Activated T-helper 2 cell treated with anti-CD3 and anti-CD28 coated beads, Interferon-gamma antibody, Interleukin-2, Interleukin-4, amounts not matched to agents 10 μg/mL and 5 μg/mL and 100 μg/mL, durations not matched to agents 14 hours and 24 hours and 36 hours (primary cell): Measurements from ENCODE around the gene KRT7. TPM values are rescaled to one million over a fixed set of nuclear protein-coding genes. Genes with fewer than 3 reads are reported as not detected.
"Not testable (repeated sequence)": the region's sequence is repeated elsewhere in the genome, so short reads cannot be mapped to it uniquely, and the experiment has no call there.

Experiments used
- DNase-seq: peaks from one replicate; pipeline ENCODE4 v3.0.0; 2021; ENCODE audit warnings: low spot score
- H3K27ac Mint-ChIP-seq: one replicate; pipeline ENCODE4 v1.8.0; 2021; ENCODE audit warnings: mixed read lengths
- H3K27me3 Mint-ChIP-seq: one replicate; pipeline ENCODE4 v1.8.0; 2021; ENCODE audit warnings: low read depth, mixed read lengths
- H3K36me3 Mint-ChIP-seq: one replicate; pipeline ENCODE4 v1.8.0; 2021; ENCODE audit warnings: low read depth, mixed read lengths
- H3K4me1 Mint-ChIP-seq: one replicate; pipeline ENCODE4 v1.8.0; 2021; ENCODE audit warnings: low read depth, mixed read lengths
- H3K4me3 Mint-ChIP-seq: one replicate; pipeline ENCODE4 v1.8.0; 2021; ENCODE audit warnings: low read depth, mild to moderate bottlenecking, moderate library complexity, mixed read lengths
- H3K9me3 Mint-ChIP-seq: one replicate; pipeline ENCODE4 v1.8.0; 2021; ENCODE audit warnings: mixed read lengths
- intact Hi-C: fragments of 100-400 bp; cut with micrococcal nuclease; formaldehyde crosslinking; loops from one replicate; pipeline ENCODE4 v1.15.1; 2023
- total RNA-seq: library from RNA; stranded (reverse); gene quantifications from 2 replicates; pipeline ENCODE4 v1.2.3, GENCODE V29; 2022

KRT7 gene
- total RNA-seq, 1 donor from 2014 or later: 4.2 TPM

GRCh38 chr12:52231305-52232202, 1.5 kb upstream of the KRT7 start:
- H3K36me3 Mint-ChIP-seq: no peaks in the 10 kb centered on the region
- H3K4me3 Mint-ChIP-seq: no peak overlapping the region
- no peaks in the 10 kb centered on the region for H3K4me1 Mint-ChIP-seq
- intact Hi-C loops: no loop called here
- peaks cover 55% of the 10 kb centered on the region for H3K27me3 Mint-ChIP-seq
- H3K9me3 Mint-ChIP-seq: no peaks in the 10 kb centered on the region
- H3K27ac Mint-ChIP-seq: no peak overlapping the region
- DNase-seq: no peak

GRCh38 chr12:52232203-52232673, 805 bp upstream of the KRT7 start:
- intact Hi-C loops: no loop called here
- Mint-ChIP-seq H3K27ac (no peak overlapping the region), H3K27me3 (peaks cover 49% of the 10 kb centered on the region)

GRCh38 chr12:52233462-52234207, 592 bp downstream of the KRT7 start:
- Mint-ChIP-seq H3K27ac (no peak overlapping the region), H3K4me3 (no peak overlapping the region), H3K36me3 (no peaks in the 10 kb centered on the region), H3K9me3 (no peaks in the 10 kb centered on the region), H3K4me1 (no peaks in the 10 kb centered on the region), H3K27me3 (peaks cover 43% of the 10 kb centered on the region)
- intact Hi-C loops: no loop called here
- no peak for DNase-seq

More at GRCh38 chr12:52232203-52232673, 805 bp upstream of the KRT7 start:
- Mint-ChIP-seq H3K36me3 (no peaks in the 10 kb centered on the region), H3K4me3 (no peak overlapping the region), H3K4me1 (no peaks in the 10 kb centered on the region), H3K9me3 (no peaks in the 10 kb centered on the region)
- DNase-seq: no peak

GRCh38 chr12:52234223-52234810, 1.3 kb downstream of the KRT7 start:
- Mint-ChIP-seq H3K9me3 (no peaks in the 10 kb centered on the region), H3K27ac (no peak overlapping the region), H3K4me1 (no peaks in the 10 kb centered on the region), H3K27me3 (peaks cover 43% of the 10 kb centered on the region), H3K36me3 (no peaks in the 10 kb centered on the region), H3K4me3 (no peak overlapping the region)
- no peak for DNase-seq
- intact Hi-C loops: no loop called here

- Mint-ChIP-seq H3K9me3 (no peaks in the 10 kb centered on the region), H3K36me3 (no peaks in the 10 kb centered on the region), H3K27me3 (peaks cover 36% of the 10 kb centered on the region), H3K4me1 (no peaks in the 10 kb centered on the region), H3K27ac (no peak overlapping the region), H3K4me3 (no peak overlapping the region)
- intact Hi-C loops: no loop called here
- no peak for DNase-seq
These were observed 2.1 kb downstream of the KRT7 start for GRCh38 chr12:52235001-52235764.

- peaks cover 32% of the 10 kb centered on the region for H3K27me3 Mint-ChIP-seq
- no peaks in the 10 kb centered on the region for H3K9me3 Mint-ChIP-seq
- H3K27ac Mint-ChIP-seq: no peak overlapping the region
- no peaks in the 10 kb centered on the region for H3K36me3 Mint-ChIP-seq
- intact Hi-C loops: no loop called here
- H3K4me3 Mint-ChIP-seq: no peak overlapping the region
- DNase-seq: no peak
- H3K4me1 Mint-ChIP-seq: no peaks in the 10 kb centered on the region
These were observed 2.8 kb downstream of the KRT7 start for GRCh38 chr12:52235822-52236361.

- Mint-ChIP-seq H3K27ac (no peak overlapping the region), H3K9me3 (no peaks in the 10 kb centered on the region), H3K27me3 (peaks cover 29% of the 10 kb centered on the region), H3K4me3 (no peak overlapping the region), H3K4me1 (no peaks in the 10 kb centered on the region), H3K36me3 (no peaks in the 10 kb centered on the region)
- intact Hi-C loops: no loop called here
- DNase-seq: no peak
These were observed 3.5 kb downstream of the KRT7 start for GRCh38 chr12:52236386-52237050.

- H3K4me1 Mint-ChIP-seq: peaks cover 6% of the 10 kb centered on the region
- H3K27me3 Mint-ChIP-seq: peaks cover 16% of the 10 kb centered on the region
- DNase-seq: no peak
- no peak overlapping the region for H3K4me3 Mint-ChIP-seq
- intact Hi-C loops: no loop called here
- H3K27ac Mint-ChIP-seq: no peak overlapping the region
- H3K9me3 Mint-ChIP-seq: no peaks in the 10 kb centered on the region
- no peaks in the 10 kb centered on the region for H3K36me3 Mint-ChIP-seq
These were observed 5.3 kb downstream of the KRT7 start for GRCh38 chr12:52238207-52238840.

- Mint-ChIP-seq H3K4me1 (peaks cover 13% of the 10 kb centered on the region), H3K27ac (no peak overlapping the region), H3K36me3 (no peaks in the 10 kb centered on the region), H3K9me3 (no peaks in the 10 kb centered on the region), H3K27me3 (peaks cover 11% of the 10 kb centered on the region), H3K4me3 (no peak overlapping the region)
- no peak for DNase-seq
- intact Hi-C loops: no loop called here
These were observed 6.0 kb downstream of the KRT7 start for GRCh38 chr12:52238916-52239646.

GRCh38 chr12:52239767-52240166, 6.7 kb downstream of the KRT7 start:
- Mint-ChIP-seq H3K36me3 (no peaks in the 10 kb centered on the region), H3K9me3 (no peaks in the 10 kb centered on the region), H3K4me3 (no peak overlapping the region), H3K27ac (no peak overlapping the region), H3K4me1 (peaks cover 18% of the 10 kb centered on the region), H3K27me3 (peaks cover 5% of the 10 kb centered on the region)
- intact Hi-C loops: no loop called here
- DNase-seq: no peak

- H3K4me3 Mint-ChIP-seq, DNase-seq, intact Hi-C loops, H3K27ac Mint-ChIP-seq, H3K27me3 Mint-ChIP-seq, H3K9me3 Mint-ChIP-seq, H3K36me3 Mint-ChIP-seq: not testable (repeated sequence)
- peaks cover 22% of the 10 kb centered on the region for H3K4me1 Mint-ChIP-seq
These were observed 7.2 kb downstream of the KRT7 start for GRCh38 chr12:52240247-52240646.
